ENCODE data around the gene MARCHF2. TPM values are rescaled to one million over a fixed set of nuclear protein-coding genes. Genes with fewer than 3 reads are reported as not detected.
"Not testable (repeated sequence)": the region's sequence is repeated elsewhere in the genome, so short reads cannot be mapped to it uniquely, and the experiment has no call there.

Gene MARCHF2
- total and polyA plus RNA-seq, 7 donors = 25.8 to 383 (median 283) TPM

GRCh38 chr19:8403098-8403819 is 9.8 kb upstream of the MARCHF2 start:
- peaks cover 0 to 17% (median 2%) of the 10 kb centered on the region in 4 donors for H3K4me1 ChIP-seq
- intact Hi-C loops (cut with DNase I) = no loop called here
- H3K36me3 ChIP-seq = peaks cover 6 to 59% (median 31%) of the 10 kb centered on the region in 4 donors
- H3K27me3 ChIP-seq = no peaks in the 10 kb centered on the region
- no peak for TF ChIP-seq EP300 (IDR thresholded peaks at IDR 0.05)
- TF ChIP-seq CTCF (IDR thresholded peaks at IDR 0.05) = no peak
- TF ChIP-seq POLR2AphosphoS5 (IDR thresholded peaks at IDR 0.05) = no peak
- TF ChIP-seq POLR2A (IDR thresholded peaks at IDR 0.05) = no peak
- 92 to 94% methylated on average over 44 of the region's 44 CpGs for WGBS, 2 donors
- peak overlapping the region in 2 of 4 donors; percentile 10 to 53 for H3K27ac ChIP-seq
- no peaks in the 10 kb centered on the region for H3K9me3 ChIP-seq
- DNase-seq = no peak
- peak overlapping the region in 1 of 4 donors; percentile 30 for H3K4me3 ChIP-seq

GRCh38 chr19:8403820-8404109 is 9.3 kb upstream of the MARCHF2 start:
- no peak for DNase-seq
- peak overlapping the region in 1 of 4 donors; percentile 30 for H3K4me3 ChIP-seq
- peaks cover 6 to 59% (median 31%) of the 10 kb centered on the region in 4 donors for H3K36me3 ChIP-seq
- no peak for TF ChIP-seq CTCF (IDR thresholded peaks at IDR 0.05)
- H3K27ac ChIP-seq = peak overlapping the region in 2 of 4 donors; percentile 10 to 53
- no peaks in the 10 kb centered on the region for H3K9me3 ChIP-seq
- H3K4me1 ChIP-seq = peaks cover 0 to 15% (median 0%) of the 10 kb centered on the region in 4 donors
- WGBS, 2 donors = 89 to 90% methylated on average over 24 of the region's 24 CpGs
- intact Hi-C loops (cut with DNase I) = no loop called here
- no peaks in the 10 kb centered on the region for H3K27me3 ChIP-seq

- H3K4me3 ChIP-seq = no peak overlapping the region
- H3K27ac ChIP-seq = peak overlapping the region in 1 of 4 donors; percentile 22
- no peaks in the 10 kb centered on the region for H3K9me3 ChIP-seq
- DNase-seq = no peak
- 92% methylated on average over 18 of the region's 18 CpGs for WGBS, 2 donors
- TF ChIP-seq POLR2AphosphoS5 (IDR thresholded peaks at IDR 0.05) (no peak), POLR2A (IDR thresholded peaks at IDR 0.05) (no peak), EP300 (IDR thresholded peaks at IDR 0.05) (no peak), CTCF (IDR thresholded peaks at IDR 0.05) (no peak)
- intact Hi-C loops (cut with DNase I) = no loop called here
- peaks cover 0 to 15% (median 0%) of the 10 kb centered on the region in 4 donors for H3K4me1 ChIP-seq
- H3K27me3 ChIP-seq = no peaks in the 10 kb centered on the region
- peaks cover 6 to 55% (median 28%) of the 10 kb centered on the region in 4 donors for H3K36me3 ChIP-seq
These were observed 8.5 kb upstream of the MARCHF2 start for GRCh38 chr19:8404391-8405151.

- WGBS, 2 donors = 62 to 90% methylated on average over 13 of the region's 13 CpGs
- intact Hi-C loops (cut with DNase I) = loop anchor here (5.0 kb wide), 1 partner anchor 53 kb away; no protein-coding TSS in a partner anchor
- peaks cover 0 to 31% (median 25%) of the 10 kb centered on the region in 4 donors for H3K4me1 ChIP-seq
- not testable (repeated sequence) for H3K4me3 ChIP-seq, H3K9me3 ChIP-seq, H3K27ac ChIP-seq, DNase-seq, H3K36me3 ChIP-seq, H3K27me3 ChIP-seq
These were observed 2.4 kb upstream of the MARCHF2 start for GRCh38 chr19:8410718-8411117.

- Histone ChIP-seq H3K4me3 (peak overlapping the region; percentile 81 to 96 (median 93)), H3K9me3 (no peaks in the 10 kb centered on the region), H3K36me3 (peaks cover 0 to under 1% (median 0%) of the 10 kb centered on the region in 4 donors), H3K4me1 (peaks cover 0 to 57% (median 51%) of the 10 kb centered on the region in 4 donors), H3K27me3 (no peaks in the 10 kb centered on the region), H3K27ac (peak overlapping the region; percentile 83 to 92 (median 88))
- intact Hi-C loops (cut with DNase I) = loop anchor here (2.0 to 5.0 kb wide), 3 partner anchors 31 to 93 kb away; partner anchors contain the start of gene HNRNPM
- DNase-seq = no peak
- TF ChIP-seq EP300 (IDR thresholded peaks at IDR 0.05) (no peak), POLR2AphosphoS5 (IDR thresholded peaks at IDR 0.05) (no peak), POLR2A (IDR thresholded peaks at IDR 0.05) (no peak), CTCF (IDR thresholded peaks at IDR 0.05) (no peak)
- WGBS, 2 donors = 16 to 24% methylated on average over 3 of the region's 3 CpGs
These were observed 507 bp downstream of the MARCHF2 start for GRCh38 chr19:8413629-8413995.
